ENCODE measurements around the gene TPGS2.

Gene TPGS2

GRCh38 chr18:36783792-36784191, 45.0 kb downstream of the TPGS2 start:
- TF ChIP-seq CTCF (IDR thresholded peaks at IDR 0.05), result no peak

GRCh38 chr18:36782710-36783109, 46.1 kb downstream of the TPGS2 start:
- no peak for TF ChIP-seq CTCF (IDR thresholded peaks at IDR 0.05)

- TF ChIP-seq CTCF (IDR thresholded peaks at IDR 0.05), result no peak
These were observed 48.1 kb downstream of the TPGS2 start for GRCh38 chr18:36780748-36781147.

GRCh38 chr18:36777566-36777965, 51.2 kb downstream of the TPGS2 start:
- TF ChIP-seq CTCF (IDR thresholded peaks at IDR 0.05), result no peak

GRCh38 chr18:36776650-36777049, 52.2 kb downstream of the TPGS2 start:
- TF ChIP-seq CTCF (IDR thresholded peaks at IDR 0.05), result no peak

GRCh38 chr18:36775396-36775795, 53.4 kb downstream of the TPGS2 start:
- TF ChIP-seq CTCF (IDR thresholded peaks at IDR 0.05), result no peak

- TF ChIP-seq CTCF (IDR thresholded peaks at IDR 0.05), result no peak
These were observed 56.5 kb downstream of the TPGS2 start for GRCh38 chr18:36772241-36772723.

- TF ChIP-seq CTCF (IDR thresholded peaks at IDR 0.05), result no peak
These were observed 57.6 kb downstream of the TPGS2 start for GRCh38 chr18:36771245-36771644.
